ENCODE data around the gene COX4I1.
"Not testable (repeated sequence)": the region's sequence is repeated elsewhere in the genome, so short reads cannot be mapped to it uniquely, and the experiment has no call there.

GRCh38 chr16:85837654-85838053, 38.2 kb downstream of the COX4I1 start:
- TF ChIP-seq CTCF (IDR thresholded peaks at IDR 0.05); POLR2AphosphoS5 (IDR thresholded peaks at IDR 0.05; ENCODE audit: low read depth, low read length); SIN3A (IDR thresholded peaks at IDR 0.05; ENCODE audit: borderline replicate concordance, insufficient read depth, low read depth, low read length); TCF7L2 (IDR thresholded peaks at IDR 0.05; ENCODE audit: low read depth, low read length): not testable (repeated sequence)
- TF ChIP-seq, protein P1, sequence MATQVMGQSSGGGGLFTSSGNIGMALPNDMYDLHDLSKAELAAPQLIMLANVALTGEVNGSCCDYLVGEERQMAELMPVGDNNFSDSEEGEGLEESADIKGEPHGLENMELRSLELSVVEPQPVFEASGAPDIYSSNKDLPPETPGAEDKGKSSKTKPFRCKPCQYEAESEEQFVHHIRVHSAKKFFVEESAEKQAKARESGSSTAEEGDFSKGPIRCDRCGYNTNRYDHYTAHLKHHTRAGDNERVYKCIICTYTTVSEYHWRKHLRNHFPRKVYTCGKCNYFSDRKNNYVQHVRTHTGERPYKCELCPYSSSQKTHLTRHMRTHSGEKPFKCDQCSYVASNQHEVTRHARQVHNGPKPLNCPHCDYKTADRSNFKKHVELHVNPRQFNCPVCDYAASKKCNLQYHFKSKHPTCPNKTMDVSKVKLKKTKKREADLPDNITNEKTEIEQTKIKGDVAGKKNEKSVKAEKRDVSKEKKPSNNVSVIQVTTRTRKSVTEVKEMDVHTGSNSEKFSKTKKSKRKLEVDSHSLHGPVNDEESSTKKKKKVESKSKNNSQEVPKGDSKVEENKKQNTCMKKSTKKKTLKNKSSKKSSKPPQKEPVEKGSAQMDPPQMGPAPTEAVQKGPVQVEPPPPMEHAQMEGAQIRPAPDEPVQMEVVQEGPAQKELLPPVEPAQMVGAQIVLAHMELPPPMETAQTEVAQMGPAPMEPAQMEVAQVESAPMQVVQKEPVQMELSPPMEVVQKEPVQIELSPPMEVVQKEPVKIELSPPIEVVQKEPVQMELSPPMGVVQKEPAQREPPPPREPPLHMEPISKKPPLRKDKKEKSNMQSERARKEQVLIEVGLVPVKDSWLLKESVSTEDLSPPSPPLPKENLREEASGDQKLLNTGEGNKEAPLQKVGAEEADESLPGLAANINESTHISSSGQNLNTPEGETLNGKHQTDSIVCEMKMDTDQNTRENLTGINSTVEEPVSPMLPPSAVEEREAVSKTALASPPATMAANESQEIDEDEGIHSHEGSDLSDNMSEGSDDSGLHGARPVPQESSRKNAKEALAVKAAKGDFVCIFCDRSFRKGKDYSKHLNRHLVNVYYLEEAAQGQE (IDR thresholded peaks at IDR 0.05; ENCODE audit: insufficient read depth in 1 of 2, low read depth in 2 of 2, low read length in 1 of 2) = not testable (repeated sequence)
